GM12878 (cell line): ENCODE results near the gene TIGAR. TPM values are rescaled to one million over a fixed set of nuclear protein-coding genes. Genes with fewer than 3 reads are reported as not detected.

Experiments used
- BACH1 ChIP-seq: fragments of 450-650 bp; IDR thresholded peaks from 2 replicates; pipeline ENCODE4 v1.6.1; 2017; ENCODE audit warnings: mild to moderate bottlenecking, borderline replicate concordance
- BHLHE40 ChIP-seq, 2 experiments: fragments of 450-650 bp in 1 of 2; IDR thresholded peaks; 2 replicates each; pipeline ENCODE4 v1.6.1; 2011 to 2017; ENCODE audit warnings: low read depth in 2 of 2, borderline replicate concordance in 1 of 2, improper control_type of control experiment in 1 of 2, low read length in 1 of 2, mild to moderate bottlenecking in 1 of 2
- CEBPZ ChIP-seq: fragments of 150-350 bp; IDR thresholded peaks from 2 replicates; pipeline ENCODE4 v1.6.1; 2016; ENCODE audit warnings: low read depth, low read length
- DPF2 ChIP-seq: fragments of 450-650 bp; IDR thresholded peaks from 2 replicates; pipeline ENCODE4 v1.6.1; 2017; ENCODE audit warnings: mild to moderate bottlenecking
- EGR1 ChIP-seq, 2 experiments: IDR thresholded peaks; 1 replicate in 1 of 2; 2 replicates in 1 of 2; pipeline ENCODE4 v1.6.1; 2011 to 2012; ENCODE audit warnings: low read depth in 2 of 2, low read length in 2 of 2, borderline replicate concordance in 1 of 2, mild to moderate bottlenecking in 1 of 2, moderate library complexity in 1 of 2
- ETV6 ChIP-seq, 2 experiments: fragments of 450-650 bp in 1 of 2; IDR thresholded peaks in 1 of 2; conservative IDR thresholded peaks in 1 of 2; 2 replicates each; pipeline ENCODE4 v1.6.1; 2014; ENCODE audit warnings: antibody characterized with exemption in 1 of 2, borderline replicate concordance in 1 of 2, low read depth in 1 of 2, mild to moderate bottlenecking in 1 of 2, moderate library complexity in 1 of 2
- EZH2 ChIP-seq: IDR thresholded peaks from 2 replicates; pipeline ENCODE4 v1.6.1; 2012; ENCODE audit warnings: low read depth, mild to moderate bottlenecking, control low read depth, inconsistent platforms, low read length, borderline replicate concordance; ENCODE audit not compliant: control insufficient read depth
- GATAD2B ChIP-seq: fragments of 450-650 bp; conservative IDR thresholded peaks from 2 replicates; pipeline ENCODE4 v1.6.1; 2017; ENCODE audit warnings: low read depth, mild to moderate bottlenecking, moderate library complexity
- HDAC2 ChIP-seq: fragments of 200-600 bp; sonication (generic); IDR thresholded peaks from 2 replicates; pipeline ENCODE4 v1.6.1; 2017
- IRF3 ChIP-seq: fragments of 450-650 bp; IDR thresholded peaks from 2 replicates; pipeline ENCODE4 v1.6.1; 2014; ENCODE audit warnings: mild to moderate bottlenecking
- MAX ChIP-seq: IDR thresholded peaks from 2 replicates; pipeline ENCODE4 v1.6.1; 2012; ENCODE audit warnings: low read depth, low read length, improper control_type of control experiment
- MEF2A ChIP-seq: IDR thresholded peaks from 2 replicates; pipeline ENCODE4 v1.6.1; 2011; ENCODE audit warnings: low read depth, mild to moderate bottlenecking, low read length, moderate library complexity; ENCODE audit not compliant: insufficient read depth
- MXI1 ChIP-seq: fragments of 150-350 bp; IDR thresholded peaks from 2 replicates; pipeline ENCODE4 v1.6.1; 2011; ENCODE audit warnings: low read depth, mild to moderate bottlenecking, inconsistent platforms, low read length, improper control_type of control experiment
- NBN ChIP-seq: fragments of 450-650 bp; IDR thresholded peaks from 2 replicates; pipeline ENCODE4 v1.6.1; 2016
- NRF1 ChIP-seq: conservative IDR thresholded peaks from 2 replicates; pipeline ENCODE4 v1.6.1; 2011; ENCODE audit warnings: mild to moderate bottlenecking, low read depth, low read length, improper control_type of control experiment
- PML ChIP-seq: IDR thresholded peaks from 2 replicates; pipeline ENCODE4 v1.6.1; 2012; ENCODE audit warnings: low read length, inconsistent platforms
- POLR2AphosphoS2 ChIP-seq: IDR thresholded peaks from 2 replicates; pipeline ENCODE4 v1.6.1; 2011; ENCODE audit warnings: low read depth, mild to moderate bottlenecking, low read length, improper control_type of control experiment, moderate library complexity
- SIN3A ChIP-seq: IDR thresholded peaks from 2 replicates; pipeline ENCODE4 v1.6.1; 2012; ENCODE audit warnings: low read depth, low read length, improper control_type of control experiment
- SP1 ChIP-seq: IDR thresholded peaks from one replicate; pipeline ENCODE4 v1.6.1; 2011; ENCODE audit warnings: low read depth, low read length
- SPI1 ChIP-seq: IDR thresholded peaks from 2 replicates; pipeline ENCODE4 v1.6.1; 2011; ENCODE audit warnings: low read depth, mild to moderate bottlenecking, low read length, moderate library complexity, borderline replicate concordance; ENCODE audit not compliant: insufficient read depth
- STAT1 ChIP-seq: fragments of 450-650 bp; conservative IDR thresholded peaks from 2 replicates; pipeline ENCODE4 v1.6.1; 2014; ENCODE audit warnings: antibody characterized with exemption, mild to moderate bottlenecking
- TCF3 ChIP-seq: IDR thresholded peaks from 2 replicates; pipeline ENCODE4 v1.6.1; 2012; ENCODE audit warnings: low read depth, mild to moderate bottlenecking, low read length, borderline replicate concordance; ENCODE audit not compliant: insufficient read depth
- WRNIP1 ChIP-seq: IDR thresholded peaks from 2 replicates; pipeline ENCODE4 v1.6.1; 2011; ENCODE audit warnings: low read depth, low read length, improper control_type of control experiment, borderline replicate concordance
- ZBED1 ChIP-seq: IDR thresholded peaks from 2 replicates; pipeline ENCODE4 v1.6.1; 2016; ENCODE audit warnings: borderline replicate concordance
- ZNF207 ChIP-seq: fragments of 450-650 bp; IDR thresholded peaks from 2 replicates; pipeline ENCODE4 v1.6.1; 2014; ENCODE audit warnings: antibody characterized with exemption, mild to moderate bottlenecking, borderline replicate concordance
- ZNF24 ChIP-seq: fragments of 450-650 bp; IDR thresholded peaks from 2 replicates; pipeline ENCODE4 v1.6.1; 2017; ENCODE audit warnings: antibody characterized with exemption, mild to moderate bottlenecking
- polyA plus RNA-seq, 11 experiments: library from polyadenylated mRNA; depleted of rRNA in 4 of 11; unstranded in 6 of 11; stranded (reverse) in 5 of 11; fragments of >200 nt; fragmentation: Nextera tagmentation in 4 of 11; fragmentation: Illumina TruSeq in 1 of 11; extraction: Ambion mirVana in 4 of 11; extraction: Trizol in 1 of 11; gene quantifications; 1 replicate in 1 of 11; 2 replicates in 10 of 11; pipeline versions ENCODE4 v1.2.1 to v1.2.3, GENCODE V29; 2011 to 2016; ENCODE audit warnings: inconsistent platforms in 2 of 11, missing spikeins in 2 of 11, low read depth in 1 of 11
- total RNA-seq, 4 experiments: library from RNA; depleted of rRNA in 3 of 4; stranded (reverse); fragments of >200 nt in 3 of 4; fragmentation: Illumina TruSeq in 1 of 4; extraction: Trizol in 1 of 4; gene quantifications; 2 replicates each; pipeline versions ENCODE4 v1.2.1 to v1.2.3, GENCODE V29; 2013 to 2021

Gene TIGAR
- total and polyA plus RNA-seq, 10 of the 15 experiments (the other 5 are each of a cell fraction or from before 2014, with no cell fraction given), result 7.6 to 45.7 (median 16.5) TPM

- TF ChIP-seq ZNF207 (peak; percentile 64; the same call in 1 of the 2 replicates), SP1 (peak; percentile 71), WRNIP1 (no peak), GATAD2B (peak; percentile 82; the same call in 1 of the 2 replicates), EGR1 (IDR thresholded peaks at IDR 0.05; ENCODE audit: borderline replicate concordance in 1 of 2, low read depth in 2 of 2, low read length in 2 of 2) (peak in 1 of 2 experiments; percentile 65; a peak in 1 of 3 replicates), BHLHE40 (IDR thresholded peaks at IDR 0.05; ENCODE audit: borderline replicate concordance in 1 of 2, low read depth in 2 of 2, low read length in 1 of 2) (peak in 1 of 2 experiments; percentile 63; a peak in 1 of 4 replicates), TCF3 (no peak), POLR2AphosphoS2 (0 out of 2 replicates have a peak, but pooled peaks have one; percentile 19), MAX (peak; percentile 63; the same call in 1 of the 2 replicates), PML (peak; percentile 76), SPI1 (peak; percentile 37), ZBED1 (no peak), SIN3A (peak; percentile 74; the same call in 1 of the 2 replicates), MEF2A (0 out of 2 replicates have a peak, but pooled peaks have one; percentile 18), DPF2 (peak; percentile 81), IRF3 (peak; percentile 66), ETV6 (conservative IDR thresholded peaks at IDR 0.05 in 1 of 2, IDR thresholded peaks at IDR 0.05 in 1 of 2; ENCODE audit: borderline replicate concordance in 1 of 2, low read depth in 1 of 2) (no peak), NRF1 (peak; percentile 69), MXI1 (peak; percentile 95), NBN (peak; percentile 60; the same call in 1 of the 2 replicates), EZH2 (no peak), BACH1 (no peak), CEBPZ (no peak), ZNF24 (no peak), HDAC2 (no peak), STAT1 (no peak)
Observed at GRCh38 chr12:4320853-4321701, at the start of gene TIGAR (continued).
